ENCODE results near the gene ANO10. TPM values are rescaled to one million over a fixed set of nuclear protein-coding genes. Genes with fewer than 3 reads are reported as not detected.
"Not testable (repeated sequence)": the region's sequence is repeated elsewhere in the genome, so short reads cannot be mapped to it uniquely, and the experiment has no call there.

ANO10 gene
- total RNA-seq, 2 donors from 2014 or later = 83.8 to 112 TPM

DNA sequence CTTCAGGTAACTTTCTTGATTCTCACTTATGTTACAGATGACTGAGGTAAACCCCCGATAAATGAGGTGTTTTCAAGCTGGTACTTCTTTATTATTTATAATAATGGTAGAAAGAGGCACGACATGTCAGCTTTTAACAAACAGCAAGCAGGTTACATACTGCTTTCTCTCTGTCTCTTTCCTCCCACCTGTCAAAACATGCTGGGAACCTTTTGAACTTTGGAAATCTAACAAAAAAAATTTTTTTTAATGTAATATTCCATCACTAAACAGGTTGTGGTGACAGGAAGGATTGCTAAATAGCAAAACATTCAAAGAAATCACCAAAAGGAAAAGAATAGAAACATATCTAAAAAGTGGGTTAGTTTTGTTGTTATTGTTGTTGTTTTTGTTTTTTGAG is 48.2 kb downstream of the ANO10 start:
- TF ChIP-seq, protein P1, sequence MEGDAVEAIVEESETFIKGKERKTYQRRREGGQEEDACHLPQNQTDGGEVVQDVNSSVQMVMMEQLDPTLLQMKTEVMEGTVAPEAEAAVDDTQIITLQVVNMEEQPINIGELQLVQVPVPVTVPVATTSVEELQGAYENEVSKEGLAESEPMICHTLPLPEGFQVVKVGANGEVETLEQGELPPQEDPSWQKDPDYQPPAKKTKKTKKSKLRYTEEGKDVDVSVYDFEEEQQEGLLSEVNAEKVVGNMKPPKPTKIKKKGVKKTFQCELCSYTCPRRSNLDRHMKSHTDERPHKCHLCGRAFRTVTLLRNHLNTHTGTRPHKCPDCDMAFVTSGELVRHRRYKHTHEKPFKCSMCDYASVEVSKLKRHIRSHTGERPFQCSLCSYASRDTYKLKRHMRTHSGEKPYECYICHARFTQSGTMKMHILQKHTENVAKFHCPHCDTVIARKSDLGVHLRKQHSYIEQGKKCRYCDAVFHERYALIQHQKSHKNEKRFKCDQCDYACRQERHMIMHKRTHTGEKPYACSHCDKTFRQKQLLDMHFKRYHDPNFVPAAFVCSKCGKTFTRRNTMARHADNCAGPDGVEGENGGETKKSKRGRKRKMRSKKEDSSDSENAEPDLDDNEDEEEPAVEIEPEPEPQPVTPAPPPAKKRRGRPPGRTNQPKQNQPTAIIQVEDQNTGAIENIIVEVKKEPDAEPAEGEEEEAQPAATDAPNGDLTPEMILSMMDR (conservative IDR thresholded peaks at IDR 0.05) = no peak
- Mint-ChIP-seq H3K9me3 (no peaks in the 10 kb centered on the region), H3K4me1 (no peaks in the 10 kb centered on the region), H3K27me3 (ENCODE audit: insufficient read depth) (no peaks in the 10 kb centered on the region), H3K27ac (no peak overlapping the region), H3K4me3 (no peak overlapping the region), H3K36me3 (ENCODE audit: low read depth) (peaks cover 28% of the 10 kb centered on the region)
- Histone ChIP-seq H3K9ac (ENCODE audit: extremely low read depth, low read length, poor library complexity, severe bottlenecking) (no peak overlapping the region), H3K4me3 (ENCODE audit: low read length) (no peak overlapping the region), H3K27ac (ENCODE audit: low read depth, low read length) (no peak overlapping the region), H3K4me1 (ENCODE audit: control insufficient read depth, insufficient read depth, low read length) (no peaks in the 10 kb centered on the region), H3K36me3 (ENCODE audit: control insufficient read depth, insufficient read depth, low read length) (peaks cover 21% of the 10 kb centered on the region), H3K27me3 (ENCODE audit: control insufficient read depth, insufficient read depth, low read length, poor library complexity, severe bottlenecking) (no peaks in the 10 kb centered on the region), H3K9me3 (ENCODE audit: control insufficient read depth, low read length) (no peaks in the 10 kb centered on the region)
- WGBS, 2 experiments (ENCODE audit: insufficient coverage in 1 of 2, insufficient read length in 1 of 2) = 94 to 100% methylated on average over 1 to 2 of the region's 2 CpGs
- no peak for DNase-seq

DNA sequence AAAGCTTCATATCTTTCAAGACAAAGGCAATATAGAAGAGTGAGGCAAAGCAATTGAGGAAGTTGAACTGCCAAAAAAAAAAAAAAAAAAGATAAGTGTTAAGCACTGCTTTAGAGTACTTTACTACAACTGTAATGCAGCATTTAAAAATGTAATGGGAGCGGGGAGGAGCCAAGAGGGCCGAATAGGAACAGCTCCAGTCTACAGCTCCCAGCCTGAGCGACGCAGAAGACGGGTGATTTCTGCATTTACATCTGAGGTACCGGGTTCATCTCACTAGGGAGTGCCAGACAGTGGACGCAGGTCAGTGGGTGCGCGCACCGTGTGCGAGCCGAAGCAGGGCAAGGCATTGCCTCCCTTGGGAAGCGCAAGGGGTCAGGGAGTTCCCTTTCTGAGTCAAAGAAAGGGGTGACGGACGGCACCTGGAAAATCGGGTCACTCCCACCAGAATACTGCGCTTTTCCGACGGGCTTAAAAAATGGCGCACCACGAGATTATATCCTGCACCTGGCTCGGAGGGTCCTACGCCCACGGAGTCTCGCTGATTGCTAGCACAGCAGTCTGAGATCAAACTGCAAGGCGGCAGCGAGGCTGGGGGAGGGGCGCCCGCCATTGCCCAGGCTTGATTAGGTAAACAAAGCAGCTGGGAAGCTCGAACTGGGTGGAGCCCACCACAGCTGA is 56.0 kb downstream of the ANO10 start:
- Mint-ChIP-seq H3K9me3 (peaks cover 26% of the 10 kb centered on the region), H3K36me3 (ENCODE audit: low read depth) (peaks cover 37% of the 10 kb centered on the region), H3K4me3 (peak overlapping the region; percentile 55), H3K27ac (peak overlapping the region; percentile 95)
- not testable (repeated sequence) for H3K9ac ChIP-seq (ENCODE audit: extremely low read depth, low read length, poor library complexity, severe bottlenecking); H3K4me1 Mint-ChIP-seq; H3K4me3 ChIP-seq (ENCODE audit: low read length); H3K27me3 Mint-ChIP-seq (ENCODE audit: insufficient read depth); H3K27me3 ChIP-seq (ENCODE audit: control insufficient read depth, insufficient read depth, low read length, poor library complexity, severe bottlenecking); H3K27ac ChIP-seq (ENCODE audit: low read depth, low read length); H3K4me1 ChIP-seq (ENCODE audit: control insufficient read depth, insufficient read depth, low read length); DNase-seq
- 53 to 71% methylated on average over 3 to 13 of the region's 30 CpGs for WGBS, 2 experiments (ENCODE audit: insufficient coverage in 1 of 2, insufficient read length in 1 of 2)
- peaks cover 23% of the 10 kb centered on the region for H3K36me3 ChIP-seq (ENCODE audit: control insufficient read depth, insufficient read depth, low read length)
- peaks cover 24% of the 10 kb centered on the region for H3K9me3 ChIP-seq (ENCODE audit: control insufficient read depth, low read length)

DNA sequence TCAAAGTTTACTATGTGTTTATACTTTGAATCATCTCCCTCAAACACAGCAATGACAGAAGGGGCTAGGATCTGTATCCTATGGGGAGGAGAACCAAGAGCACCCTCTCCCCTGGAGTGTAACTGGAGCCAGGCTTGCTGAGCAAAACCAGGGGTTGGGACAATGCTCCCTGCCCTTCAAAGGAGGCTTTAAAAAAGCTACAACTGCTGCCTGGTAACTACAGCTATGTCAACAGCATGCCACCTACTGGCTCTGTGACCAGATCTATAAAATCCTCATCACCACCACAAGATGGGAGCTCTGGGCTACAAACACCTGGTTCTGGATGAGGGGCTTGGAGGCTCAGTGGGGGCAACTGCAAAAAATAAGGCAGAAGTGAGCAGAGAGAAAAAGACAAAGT is 61.9 kb downstream of the ANO10 start:
- TF ChIP-seq, protein P1 (conservative IDR thresholded peaks at IDR 0.05) = peak; percentile 47
- Mint-ChIP-seq H3K9me3 (peaks cover 11% of the 10 kb centered on the region), H3K36me3 (ENCODE audit: low read depth) (peaks cover 34% of the 10 kb centered on the region), H3K27ac (peak overlapping the region; percentile 5), H3K4me1 (peaks cover 27% of the 10 kb centered on the region), H3K4me3 (no peak overlapping the region), H3K27me3 (ENCODE audit: insufficient read depth) (no peaks in the 10 kb centered on the region)
- peaks cover 21% of the 10 kb centered on the region for H3K9me3 ChIP-seq (ENCODE audit: control insufficient read depth, low read length)
- no peak overlapping the region for H3K9ac ChIP-seq (ENCODE audit: extremely low read depth, low read length, poor library complexity, severe bottlenecking)
- H3K4me3 ChIP-seq (ENCODE audit: low read length) = no peak overlapping the region
- no peak for DNase-seq
- no peaks in the 10 kb centered on the region for H3K27me3 ChIP-seq (ENCODE audit: control insufficient read depth, insufficient read depth, low read length, poor library complexity, severe bottlenecking)
- H3K27ac ChIP-seq (ENCODE audit: low read depth, low read length) = no peak overlapping the region
- H3K4me1 ChIP-seq (ENCODE audit: control insufficient read depth, insufficient read depth, low read length) = peaks cover 14% of the 10 kb centered on the region
- peaks cover 34% of the 10 kb centered on the region for H3K36me3 ChIP-seq (ENCODE audit: control insufficient read depth, insufficient read depth, low read length)

DNA sequence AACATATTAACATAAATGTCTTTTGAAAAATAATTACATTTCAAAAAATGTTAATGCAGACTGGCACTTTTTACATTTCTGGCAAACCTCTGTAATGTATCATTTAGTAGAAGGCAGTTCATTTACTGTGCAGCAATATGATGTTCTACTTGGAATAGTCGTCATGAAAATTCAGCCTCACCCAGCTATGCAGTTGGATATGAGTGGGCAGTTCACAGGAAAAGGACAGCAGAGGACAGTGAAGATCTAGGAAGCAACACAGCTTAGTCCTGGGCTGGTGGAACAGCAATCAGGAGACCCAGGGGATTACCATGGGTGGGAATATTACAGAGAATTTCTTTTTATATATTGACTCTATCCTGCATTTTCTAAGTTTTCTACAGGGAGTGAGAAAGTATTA is 63.6 kb downstream of the ANO10 start:
- Mint-ChIP-seq H3K36me3 (ENCODE audit: low read depth) (peaks cover 31% of the 10 kb centered on the region), H3K4me3 (no peak overlapping the region), H3K27me3 (ENCODE audit: insufficient read depth) (no peaks in the 10 kb centered on the region), H3K4me1 (peaks cover 32% of the 10 kb centered on the region), H3K27ac (no peak overlapping the region), H3K9me3 (peaks cover 7% of the 10 kb centered on the region)
- Histone ChIP-seq H3K36me3 (ENCODE audit: control insufficient read depth, insufficient read depth, low read length) (peaks cover 37% of the 10 kb centered on the region), H3K4me1 (ENCODE audit: control insufficient read depth, insufficient read depth, low read length) (peaks cover 19% of the 10 kb centered on the region), H3K27me3 (ENCODE audit: control insufficient read depth, insufficient read depth, low read length, poor library complexity, severe bottlenecking) (no peaks in the 10 kb centered on the region), H3K9ac (ENCODE audit: extremely low read depth, low read length, poor library complexity, severe bottlenecking) (no peak overlapping the region), H3K4me3 (ENCODE audit: low read length) (no peak overlapping the region), H3K9me3 (ENCODE audit: control insufficient read depth, low read length) (peaks cover 17% of the 10 kb centered on the region), H3K27ac (ENCODE audit: low read depth, low read length) (no peak overlapping the region)
- TF ChIP-seq, protein P1 (conservative IDR thresholded peaks at IDR 0.05) = no peak
- DNase-seq = no peak
- WGBS, 2 experiments (ENCODE audit: insufficient coverage in 1 of 2, insufficient read length in 1 of 2) = 92 to 100% methylated on average over 1 of the region's 1 CpG
